DND-41 (cell line): ENCODE results near the gene BPIFB3.

Experiments
- CTCF ChIP-seq: IDR thresholded peaks from 2 replicates; pipeline ENCODE4 v1.5.1; 2012; ENCODE audit warnings: borderline replicate concordance, low read length, moderate library complexity, mild to moderate bottlenecking; ENCODE audit not compliant: poor library complexity, severe bottlenecking; ENCODE audit errors: extremely low read depth
- EZH2 ChIP-seq: IDR thresholded peaks from 3 replicates; pipeline ENCODE4 v1.6.1; 2012; ENCODE audit warnings: borderline replicate concordance, low read depth, mild to moderate bottlenecking, moderate library complexity, low read length, inconsistent platforms; ENCODE audit not compliant: severe bottlenecking

GRCh38 chr20:33083544-33084340, 30.0 kb downstream of the BPIFB3 start:
- TF ChIP-seq CTCF (no peak), EZH2 (no peak)
